PC-3 (cell line): ENCODE data around the gene TMX2.

ENCODE experiments used
- EZH2 ChIP-seq: fragments of 300-600 bp; sonication (generic); IDR thresholded peaks from one replicate; pipeline ENCODE4 v1.6.1; 2017; ENCODE audit warnings: antibody characterized with exemption, mild to moderate bottlenecking, low read length; ENCODE audit not compliant: unreplicated experiment
- EZH2phosphoT487 ChIP-seq: fragments of 300-600 bp; sonication (generic); IDR thresholded peaks from 2 replicates; pipeline ENCODE4 v1.6.1; 2018; ENCODE audit warnings: mild to moderate bottlenecking, antibody characterized with exemption, low read length, borderline replicate concordance
- TF ChIP-seq, protein P1 (sequence below): fragments of 300-600 bp; sonication (generic); conservative IDR thresholded peaks from 2 replicates; pipeline ENCODE4 v1.5.1; 2017; ENCODE audit warnings: antibody characterized with exemption, low read depth, mild to moderate bottlenecking, low read length

DNA sequence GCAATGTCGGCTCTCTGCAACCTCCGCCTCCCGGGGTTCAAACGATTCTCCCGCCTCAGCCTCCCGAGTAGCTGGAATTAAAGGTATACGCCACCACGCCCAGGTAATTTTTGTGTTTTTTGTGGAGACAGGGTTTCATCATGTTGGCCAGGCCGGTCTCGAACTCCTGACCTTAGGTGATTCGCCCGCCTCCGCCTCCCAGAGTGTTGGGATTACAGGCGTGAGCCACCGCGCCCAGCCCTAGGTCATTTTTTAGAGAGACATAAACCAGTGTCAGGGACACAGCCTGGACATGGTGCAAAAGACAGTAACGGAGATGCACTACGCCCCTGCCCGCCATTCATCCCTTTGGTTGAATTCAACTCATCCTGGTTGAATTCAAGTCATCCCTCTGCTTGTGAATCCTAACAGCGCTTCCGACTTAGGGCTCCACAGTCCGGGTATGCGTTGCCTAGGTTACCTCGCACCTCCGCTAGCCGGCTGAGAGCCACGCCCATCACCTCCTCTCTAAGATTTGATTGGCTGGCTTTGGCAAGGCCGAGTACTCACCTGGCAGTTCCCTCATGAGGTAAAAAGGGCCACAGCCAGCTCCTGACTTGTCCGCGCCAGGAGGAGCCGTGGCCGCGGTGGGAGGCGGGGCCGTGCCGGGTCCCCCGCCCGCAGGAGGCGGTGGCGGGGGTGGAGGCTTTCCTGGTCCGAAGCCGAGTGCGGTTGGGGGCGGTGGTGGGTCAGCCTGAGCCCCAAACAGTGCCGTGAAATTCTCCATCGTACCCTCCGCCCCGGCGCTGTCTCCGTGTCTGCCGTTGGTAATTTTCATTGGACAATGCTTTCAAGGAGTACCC is 758 bp upstream of the TMX2 start, which contains the start of gene MED19:
- TF ChIP-seq, protein P1, sequence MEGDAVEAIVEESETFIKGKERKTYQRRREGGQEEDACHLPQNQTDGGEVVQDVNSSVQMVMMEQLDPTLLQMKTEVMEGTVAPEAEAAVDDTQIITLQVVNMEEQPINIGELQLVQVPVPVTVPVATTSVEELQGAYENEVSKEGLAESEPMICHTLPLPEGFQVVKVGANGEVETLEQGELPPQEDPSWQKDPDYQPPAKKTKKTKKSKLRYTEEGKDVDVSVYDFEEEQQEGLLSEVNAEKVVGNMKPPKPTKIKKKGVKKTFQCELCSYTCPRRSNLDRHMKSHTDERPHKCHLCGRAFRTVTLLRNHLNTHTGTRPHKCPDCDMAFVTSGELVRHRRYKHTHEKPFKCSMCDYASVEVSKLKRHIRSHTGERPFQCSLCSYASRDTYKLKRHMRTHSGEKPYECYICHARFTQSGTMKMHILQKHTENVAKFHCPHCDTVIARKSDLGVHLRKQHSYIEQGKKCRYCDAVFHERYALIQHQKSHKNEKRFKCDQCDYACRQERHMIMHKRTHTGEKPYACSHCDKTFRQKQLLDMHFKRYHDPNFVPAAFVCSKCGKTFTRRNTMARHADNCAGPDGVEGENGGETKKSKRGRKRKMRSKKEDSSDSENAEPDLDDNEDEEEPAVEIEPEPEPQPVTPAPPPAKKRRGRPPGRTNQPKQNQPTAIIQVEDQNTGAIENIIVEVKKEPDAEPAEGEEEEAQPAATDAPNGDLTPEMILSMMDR = no peak
- TF ChIP-seq EZH2 (no peak), EZH2phosphoT487 (no peak)
